Neural progenitor cell (in vitro differentiated cells): ENCODE measurements around the gene ERBB3. TPM values are rescaled to one million over a fixed set of nuclear protein-coding genes. Genes with fewer than 3 reads are reported as not detected.

Source experiments
- DNase-seq: peaks from one replicate; pipeline ENCODE4 v3.0.0-alpha.2; 2016; ENCODE audit warnings: low spot score
- H2AFZ ChIP-seq: fragments of 200-600 bp; sonication (generic); replicated peaks from 2 replicates; pipeline ENCODE4 v1.6.1; 2016; ENCODE audit warnings: antibody characterized with exemption
- H3F3A ChIP-seq: fragments of 200-600 bp; sonication (generic); 2 replicates; pipeline ENCODE4 v1.6.1; 2016; ENCODE audit warnings: antibody characterized with exemption, low read depth
- H3K27ac ChIP-seq: fragments of 200-600 bp; sonication (generic); 2 replicates; pipeline ENCODE4 v1.5.1; 2016; ENCODE audit warnings: mild to moderate bottlenecking
- H3K27me3 ChIP-seq: fragments of 200-600 bp; sonication (generic); 2 replicates; pipeline ENCODE4 v1.6.1; 2016; ENCODE audit warnings: mild to moderate bottlenecking, moderate library complexity
- H3K36me3 ChIP-seq: fragments of 200-600 bp; sonication (generic); 2 replicates; pipeline ENCODE4 v1.5.1; 2016
- H3K4me1 ChIP-seq: fragments of 200-600 bp; sonication (generic); 2 replicates; pipeline ENCODE4 v1.6.1; 2016; ENCODE audit warnings: mixed run types
- H3K4me2 ChIP-seq: fragments of 200-600 bp; sonication (generic); 2 replicates; pipeline ENCODE4 v1.6.1; 2016
- H3K4me3 ChIP-seq: fragments of 200-600 bp; sonication (generic); 2 replicates; pipeline ENCODE4 v1.5.1; 2016
- H3K79me2 ChIP-seq: fragments of 200-600 bp; sonication (generic); 2 replicates; pipeline ENCODE4 v1.6.1; 2016; ENCODE audit warnings: low read depth
- H3K9ac ChIP-seq: fragments of 200-600 bp; sonication (generic); 2 replicates; pipeline ENCODE4 v1.6.1; 2016
- H3K9me3 ChIP-seq: fragments of 200-600 bp; sonication (generic); 2 replicates; pipeline ENCODE4 v1.5.1; 2016; ENCODE audit warnings: low read depth
- H4K20me1 ChIP-seq: fragments of 200-600 bp; sonication (generic); 2 replicates; pipeline ENCODE4 v1.6.1; 2016; ENCODE audit warnings: low read depth
- H3K27ac Mint-ChIP-seq: 3 replicates; pipeline ENCODE4 v1.8.0; 2021; ENCODE audit warnings: mixed read lengths
- H3K27me3 Mint-ChIP-seq: 2 replicates; pipeline ENCODE4 v1.8.0; 2022; ENCODE audit warnings: low read depth, mild to moderate bottlenecking, inconsistent platforms, moderate library complexity, mixed read lengths; ENCODE audit not compliant: insufficient read depth
- H3K36me3 Mint-ChIP-seq: 3 replicates; pipeline ENCODE4 v1.8.0; 2021; ENCODE audit warnings: mixed read lengths
- H3K4me1 Mint-ChIP-seq: 3 replicates; pipeline ENCODE4 v1.8.0; 2021; ENCODE audit warnings: mixed read lengths
- H3K4me3 Mint-ChIP-seq: 3 replicates; pipeline ENCODE4 v1.8.0; 2021; ENCODE audit warnings: mild to moderate bottlenecking, moderate library complexity, mixed read lengths
- H3K9me3 Mint-ChIP-seq: 3 replicates; pipeline ENCODE4 v1.8.0; 2020; ENCODE audit warnings: mixed read lengths
- CTCF ChIP-seq: fragments of 200-600 bp; sonication (generic); IDR thresholded peaks from 2 replicates; pipeline ENCODE4 v1.5.1; 2017; ENCODE audit warnings: antibody characterized with exemption, mild to moderate bottlenecking
- EZH2 ChIP-seq: fragments of 200-600 bp; sonication (generic); IDR thresholded peaks from 2 replicates; pipeline ENCODE4 v1.6.1; 2017; ENCODE audit warnings: antibody characterized with exemption, mild to moderate bottlenecking, moderate library complexity
- EZH2phosphoT487 ChIP-seq: fragments of 200-600 bp; sonication (generic); IDR thresholded peaks from 2 replicates; pipeline ENCODE4 v1.6.1; 2017; ENCODE audit warnings: antibody characterized with exemption
- total RNA-seq: library from RNA; depleted of rRNA; stranded (reverse); fragments of >200 nt; gene quantifications from 2 replicates; pipeline ENCODE4 v1.2.3, GENCODE V29; 2015; ENCODE audit warnings: low replicate concordance

Gene ERBB3
- total RNA-seq, 1 donor from 2014 or later: 8.8 TPM

DNA sequence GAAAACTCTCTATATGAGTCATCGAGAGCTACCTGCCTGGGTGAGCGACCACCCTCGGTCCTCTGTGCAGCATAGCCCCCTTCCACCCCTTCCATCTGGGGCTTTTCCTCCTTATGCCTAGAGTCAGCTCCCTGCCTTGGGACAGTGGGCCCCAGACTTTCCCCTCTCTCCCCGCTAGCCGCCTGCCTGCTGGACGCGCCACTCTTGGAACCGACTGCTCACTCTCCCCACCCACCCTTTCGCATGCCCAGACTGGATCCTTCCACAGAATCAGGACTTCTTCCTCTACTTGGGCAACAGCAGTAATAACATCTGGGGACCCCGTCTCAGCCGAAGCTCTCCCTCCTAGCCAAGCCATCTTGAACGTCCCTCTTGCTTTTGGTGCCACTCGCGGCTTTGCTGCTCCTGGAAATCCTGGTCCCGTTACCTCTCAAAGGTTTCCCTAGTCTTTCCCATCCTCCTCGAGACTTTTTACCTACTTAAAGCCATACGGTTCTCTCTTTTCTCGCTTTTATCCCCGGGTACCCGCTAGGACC lies 48.8 kb downstream of the ERBB3 start:
- H3K36me3 Mint-ChIP-seq: peaks cover 33% of the 10 kb centered on the region
- Histone ChIP-seq H3K9ac (peak overlapping the region; percentile 67), H3K27ac (no peak overlapping the region)

GRCh38 chr12:56129206-56129941 lies 49.4 kb downstream of the ERBB3 start:
- Histone ChIP-seq H3K36me3 (peaks cover 1% of the 10 kb centered on the region), H3K79me2 (peaks cover 33% of the 10 kb centered on the region), H3F3A (peaks cover 36% of the 10 kb centered on the region), H3K4me3 (peak overlapping the region; percentile 88), H3K4me1 (peaks cover 18% of the 10 kb centered on the region), H3K27ac (no peak overlapping the region), H4K20me1 (peaks cover 16% of the 10 kb centered on the region), H3K27me3 (no peaks in the 10 kb centered on the region), H3K9me3 (no peaks in the 10 kb centered on the region), H3K4me2 (peak overlapping the region; percentile 96), H2AFZ (no peak overlapping the region), H3K9ac (peak overlapping the region; percentile 67)
- H3K4me1 Mint-ChIP-seq: peaks cover 35% of the 10 kb centered on the region
- peaks cover 14% of the 10 kb centered on the region for H3K27me3 Mint-ChIP-seq
- H3K9me3 Mint-ChIP-seq: no peaks in the 10 kb centered on the region
- H3K27ac Mint-ChIP-seq: peak overlapping the region; percentile 33
- H3K4me3 Mint-ChIP-seq: peak overlapping the region; percentile 99
- DNase-seq: peak; percentile 81
- peaks cover 38% of the 10 kb centered on the region for H3K36me3 Mint-ChIP-seq
- TF ChIP-seq CTCF (no peak), EZH2 (no peak), EZH2phosphoT487 (no peak)

More for the DNA sequence above, 48.8 kb downstream of the ERBB3 start:
- no peaks in the 10 kb centered on the region for H3K9me3 Mint-ChIP-seq
- Histone ChIP-seq H3K4me3 (peak overlapping the region; percentile 88), H3K9me3 (no peaks in the 10 kb centered on the region), H3K4me2 (peak overlapping the region; percentile 96), H3K36me3 (no peaks in the 10 kb centered on the region), H2AFZ (no peak overlapping the region), H3K4me1 (peaks cover 18% of the 10 kb centered on the region), H4K20me1 (peaks cover 16% of the 10 kb centered on the region), H3F3A (peaks cover 36% of the 10 kb centered on the region), H3K79me2 (peaks cover 33% of the 10 kb centered on the region), H3K27me3 (no peaks in the 10 kb centered on the region)
- no peak for DNase-seq
- TF ChIP-seq CTCF (no peak), EZH2phosphoT487 (no peak), EZH2 (no peak)
- H3K4me1 Mint-ChIP-seq: peaks cover 35% of the 10 kb centered on the region
- peak overlapping the region; percentile 98 for H3K27ac Mint-ChIP-seq
- peak overlapping the region; percentile 99 for H3K4me3 Mint-ChIP-seq
- H3K27me3 Mint-ChIP-seq: peaks cover 12% of the 10 kb centered on the region

GRCh38 chr12:56129942-56130495 lies 50.1 kb downstream of the ERBB3 start:
- H3K27ac Mint-ChIP-seq: peak overlapping the region; percentile 34
- H3K4me1 Mint-ChIP-seq: peaks cover 35% of the 10 kb centered on the region
- Histone ChIP-seq H3K9me3 (no peaks in the 10 kb centered on the region), H3K27ac (no peak overlapping the region), H2AFZ (no peak overlapping the region), H3K27me3 (no peaks in the 10 kb centered on the region), H3K4me3 (peak overlapping the region; percentile 88), H3K4me2 (peak overlapping the region; percentile 96), H3K4me1 (peaks cover 18% of the 10 kb centered on the region), H3F3A (peaks cover 32% of the 10 kb centered on the region), H3K9ac (peak overlapping the region; percentile 67), H3K36me3 (peaks cover 8% of the 10 kb centered on the region), H3K79me2 (peaks cover 33% of the 10 kb centered on the region), H4K20me1 (peaks cover 16% of the 10 kb centered on the region)
- H3K4me3 Mint-ChIP-seq: peak overlapping the region; percentile 99
- no peak for TF ChIP-seq CTCF
- no peak for TF ChIP-seq EZH2phosphoT487
- H3K9me3 Mint-ChIP-seq: no peaks in the 10 kb centered on the region
- no peak for DNase-seq
- H3K27me3 Mint-ChIP-seq: peaks cover 14% of the 10 kb centered on the region
- peaks cover 39% of the 10 kb centered on the region for H3K36me3 Mint-ChIP-seq
